HepG2 (cell line): ENCODE data around the gene BOLA3. TPM values are rescaled to one million over a fixed set of nuclear protein-coding genes. Genes with fewer than 3 reads are reported as not detected.
A peak's percentile ranks its signal among the peaks of the same experiment; 100 is the strongest.

ENCODE experiments used
- HIVEP1 ChIP-seq: sonication (generic); formaldehyde crosslinking; IDR thresholded peaks from 2 replicates; pipeline ENCODE4 v1.4.0; 2020; ENCODE audit warnings: mild to moderate bottlenecking, missing genetic modification reagents
- RBM22 ChIP-seq: fragments of 200-400 bp; formaldehyde crosslinking; optimal IDR thresholded peaks from 2 replicates; pipeline ENCODE3; 2017; ENCODE audit warnings: mild to moderate bottlenecking, low read length, moderate library complexity
- SOX13 ChIP-seq, 3 experiments: fragments of 450-650 bp in 1 of 3; sonication (generic) in 1 of 3; formaldehyde crosslinking in 1 of 3; IDR thresholded peaks in 2 of 3; conservative IDR thresholded peaks in 1 of 3; 2 replicates each; pipeline versions ENCODE4 v1.5.0 to v1.6.1; 2016 to 2020; ENCODE audit warnings: antibody characterized with exemption in 1 of 3, mild to moderate bottlenecking in 1 of 3, missing compliant biosample characterization in 1 of 3, missing genetic modification reagents in 1 of 3, moderate library complexity in 1 of 3
- SP2 ChIP-seq: sonication (generic); formaldehyde crosslinking; IDR thresholded peaks from 2 replicates; pipeline ENCODE4 v1.5.1; 2020; ENCODE audit warnings: mild to moderate bottlenecking, missing genetic modification reagents
- ZC3H4 ChIP-seq: sonication (generic); formaldehyde crosslinking; IDR thresholded peaks from 2 replicates; pipeline ENCODE4 v1.4.0; 2020; ENCODE audit warnings: missing genetic modification reagents, borderline replicate concordance
- ZNF292 ChIP-seq: sonication (generic); formaldehyde crosslinking; IDR thresholded peaks from 2 replicates; pipeline ENCODE4 v1.8.1; 2022; ENCODE audit warnings: mild to moderate bottlenecking, low read depth, missing genetic modification reagents, borderline replicate concordance
- ZNF382 ChIP-seq: sonication (generic); formaldehyde crosslinking; IDR thresholded peaks from 2 replicates; pipeline ENCODE4 v1.5.0; 2020; ENCODE audit warnings: missing genetic modification reagents, mild to moderate bottlenecking, borderline replicate concordance
- ZNF644 ChIP-seq: IDR thresholded peaks from 2 replicates; pipeline ENCODE4 v1.6.1; 2016; ENCODE audit warnings: low read depth
- ZNF839 ChIP-seq: sonication (generic); formaldehyde crosslinking; IDR thresholded peaks from 2 replicates; pipeline ENCODE4 v1.4.0; 2020; ENCODE audit warnings: missing genetic modification reagents, mild to moderate bottlenecking, borderline replicate concordance
- polyA plus RNA-seq, 8 experiments: library from polyadenylated mRNA; depleted of rRNA in 3 of 8; stranded (reverse) in 7 of 8; unstranded in 1 of 8; fragments of >200 nt; fragmentation: Illumina TruSeq in 4 of 8; extraction: Trizol in 4 of 8; gene quantifications; 2 replicates each; pipeline versions ENCODE4 v1.2.1 to v1.2.3, GENCODE V29; 2011 to 2016; ENCODE audit warnings: low read depth in 4 of 8, missing spikeins in 1 of 8, mixed read lengths in 1 of 8; ENCODE audit not compliant: insufficient read depth in 1 of 8
- total RNA-seq, 5 experiments: library from RNA; depleted of rRNA; stranded (reverse); fragments of >200 nt; fragmentation: Illumina TruSeq; extraction: Trizol; gene quantifications; 2 replicates each; pipeline ENCODE4 v1.2.3, GENCODE V29; 2016; ENCODE audit warnings: low read depth in 1 of 5
- TF ChIP-seq, protein P1 (sequence below): sonication (generic); formaldehyde crosslinking; IDR thresholded peaks from 2 replicates; pipeline ENCODE4 v1.4.0; 2020; ENCODE audit warnings: mild to moderate bottlenecking, missing genetic modification reagents
- TF ChIP-seq, protein P2 (sequence below): IDR thresholded peaks from 2 replicates; pipeline ENCODE4 v1.6.1; 2016; ENCODE audit warnings: mild to moderate bottlenecking, missing biosample characterization, missing genetic modification reagents
- TF ChIP-seq, protein P3 (sequence below): sonication (generic); formaldehyde crosslinking; IDR thresholded peaks from 2 replicates; pipeline ENCODE4 v1.4.0; 2020; ENCODE audit warnings: mild to moderate bottlenecking, missing genetic modification reagents
- TF ChIP-seq, protein P4 (sequence below): sonication (generic); formaldehyde crosslinking; IDR thresholded peaks from 2 replicates; pipeline ENCODE4 v1.4.0; 2020; ENCODE audit warnings: low read depth, missing genetic modification reagents

Gene BOLA3
- total and polyA plus RNA-seq, 2 of the 13 experiments (the other 11 are each of a cell fraction or from before 2014, with no cell fraction given): 89.7 to 170 TPM

DNA sequence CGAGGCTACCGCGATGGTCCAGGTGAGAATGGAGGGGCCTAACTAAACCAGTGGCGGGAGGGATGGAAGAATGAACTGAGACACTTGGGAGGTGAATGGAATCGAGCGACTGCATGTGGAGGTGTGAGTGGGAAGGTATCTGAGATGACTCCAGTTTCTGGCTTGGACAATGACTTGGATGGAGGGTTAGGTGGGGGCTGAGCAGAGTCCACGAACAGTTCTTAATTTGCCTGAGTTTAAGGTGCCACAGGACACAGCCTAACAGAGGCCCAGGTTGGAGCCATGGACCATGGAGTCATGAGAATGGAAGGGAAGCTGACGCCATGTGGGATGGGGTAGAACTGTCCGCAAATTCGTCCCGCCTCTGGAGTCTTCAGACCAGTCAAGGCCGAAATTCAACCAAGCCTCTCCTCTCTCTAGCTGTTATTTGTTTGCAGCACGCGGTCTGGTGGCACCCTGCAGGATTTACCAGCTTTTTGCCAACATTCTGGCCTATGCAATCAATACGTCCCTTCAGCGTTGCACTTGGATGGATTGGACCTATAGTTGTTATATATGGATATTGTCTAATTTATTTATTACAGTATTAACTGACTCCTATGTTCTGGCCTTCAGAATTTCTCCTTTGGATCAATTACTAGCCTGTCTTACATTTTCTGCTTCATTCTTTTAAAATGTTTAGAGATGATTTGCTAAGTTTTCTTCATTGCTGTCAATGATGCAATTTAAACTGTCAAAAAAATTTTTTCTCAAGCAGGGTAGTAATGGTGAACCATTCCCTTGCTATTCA lies 940 bp upstream of the BOLA3 start (continued):
- TF ChIP-seq, protein P1, sequence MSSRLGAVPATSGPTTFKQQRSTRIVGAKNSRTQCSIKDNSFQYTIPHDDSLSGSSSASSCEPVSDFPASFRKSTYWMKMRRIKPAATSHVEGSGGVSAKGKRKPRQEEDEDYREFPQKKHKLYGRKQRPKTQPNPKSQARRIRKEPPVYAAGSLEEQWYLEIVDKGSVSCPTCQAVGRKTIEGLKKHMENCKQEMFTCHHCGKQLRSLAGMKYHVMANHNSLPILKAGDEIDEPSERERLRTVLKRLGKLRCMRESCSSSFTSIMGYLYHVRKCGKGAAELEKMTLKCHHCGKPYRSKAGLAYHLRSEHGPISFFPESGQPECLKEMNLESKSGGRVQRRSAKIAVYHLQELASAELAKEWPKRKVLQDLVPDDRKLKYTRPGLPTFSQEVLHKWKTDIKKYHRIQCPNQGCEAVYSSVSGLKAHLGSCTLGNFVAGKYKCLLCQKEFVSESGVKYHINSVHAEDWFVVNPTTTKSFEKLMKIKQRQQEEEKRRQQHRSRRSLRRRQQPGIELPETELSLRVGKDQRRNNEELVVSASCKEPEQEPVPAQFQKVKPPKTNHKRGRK: no peak
- TF ChIP-seq SOX13 (IDR thresholded peaks at IDR 0.05) (no peak), SOX13 (CRISPR knock-in tag; conservative IDR thresholded peaks at IDR 0.05 in 1 of 2, IDR thresholded peaks at IDR 0.05 in 1 of 2) (0 out of 4 replicates have a peak, but pooled peaks of 1 of the 2 experiments have one; percentile 46), SP2 (no peak), ZNF839 (CRISPR knock-in tag) (no peak), ZNF382 (CRISPR knock-in tag) (no peak), ZC3H4 (CRISPR knock-in tag) (no peak), RBM22 (peak; percentile 58), HIVEP1 (CRISPR knock-in tag) (no peak), ZNF292 (CRISPR knock-in tag) (peak; percentile 41; the same call in 1 of the 2 replicates), ZNF644 (CRISPR knock-in tag) (peak; percentile 46; the same call in 1 of the 2 replicates)
- TF ChIP-seq, protein P2, sequence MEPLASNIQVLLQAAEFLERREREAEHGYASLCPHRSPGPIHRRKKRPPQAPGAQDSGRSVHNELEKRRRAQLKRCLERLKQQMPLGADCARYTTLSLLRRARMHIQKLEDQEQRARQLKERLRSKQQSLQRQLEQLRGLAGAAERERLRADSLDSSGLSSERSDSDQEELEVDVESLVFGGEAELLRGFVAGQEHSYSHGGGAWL: peak; percentile 73; the same call in 1 of the 2 replicates
- TF ChIP-seq, protein P3, sequence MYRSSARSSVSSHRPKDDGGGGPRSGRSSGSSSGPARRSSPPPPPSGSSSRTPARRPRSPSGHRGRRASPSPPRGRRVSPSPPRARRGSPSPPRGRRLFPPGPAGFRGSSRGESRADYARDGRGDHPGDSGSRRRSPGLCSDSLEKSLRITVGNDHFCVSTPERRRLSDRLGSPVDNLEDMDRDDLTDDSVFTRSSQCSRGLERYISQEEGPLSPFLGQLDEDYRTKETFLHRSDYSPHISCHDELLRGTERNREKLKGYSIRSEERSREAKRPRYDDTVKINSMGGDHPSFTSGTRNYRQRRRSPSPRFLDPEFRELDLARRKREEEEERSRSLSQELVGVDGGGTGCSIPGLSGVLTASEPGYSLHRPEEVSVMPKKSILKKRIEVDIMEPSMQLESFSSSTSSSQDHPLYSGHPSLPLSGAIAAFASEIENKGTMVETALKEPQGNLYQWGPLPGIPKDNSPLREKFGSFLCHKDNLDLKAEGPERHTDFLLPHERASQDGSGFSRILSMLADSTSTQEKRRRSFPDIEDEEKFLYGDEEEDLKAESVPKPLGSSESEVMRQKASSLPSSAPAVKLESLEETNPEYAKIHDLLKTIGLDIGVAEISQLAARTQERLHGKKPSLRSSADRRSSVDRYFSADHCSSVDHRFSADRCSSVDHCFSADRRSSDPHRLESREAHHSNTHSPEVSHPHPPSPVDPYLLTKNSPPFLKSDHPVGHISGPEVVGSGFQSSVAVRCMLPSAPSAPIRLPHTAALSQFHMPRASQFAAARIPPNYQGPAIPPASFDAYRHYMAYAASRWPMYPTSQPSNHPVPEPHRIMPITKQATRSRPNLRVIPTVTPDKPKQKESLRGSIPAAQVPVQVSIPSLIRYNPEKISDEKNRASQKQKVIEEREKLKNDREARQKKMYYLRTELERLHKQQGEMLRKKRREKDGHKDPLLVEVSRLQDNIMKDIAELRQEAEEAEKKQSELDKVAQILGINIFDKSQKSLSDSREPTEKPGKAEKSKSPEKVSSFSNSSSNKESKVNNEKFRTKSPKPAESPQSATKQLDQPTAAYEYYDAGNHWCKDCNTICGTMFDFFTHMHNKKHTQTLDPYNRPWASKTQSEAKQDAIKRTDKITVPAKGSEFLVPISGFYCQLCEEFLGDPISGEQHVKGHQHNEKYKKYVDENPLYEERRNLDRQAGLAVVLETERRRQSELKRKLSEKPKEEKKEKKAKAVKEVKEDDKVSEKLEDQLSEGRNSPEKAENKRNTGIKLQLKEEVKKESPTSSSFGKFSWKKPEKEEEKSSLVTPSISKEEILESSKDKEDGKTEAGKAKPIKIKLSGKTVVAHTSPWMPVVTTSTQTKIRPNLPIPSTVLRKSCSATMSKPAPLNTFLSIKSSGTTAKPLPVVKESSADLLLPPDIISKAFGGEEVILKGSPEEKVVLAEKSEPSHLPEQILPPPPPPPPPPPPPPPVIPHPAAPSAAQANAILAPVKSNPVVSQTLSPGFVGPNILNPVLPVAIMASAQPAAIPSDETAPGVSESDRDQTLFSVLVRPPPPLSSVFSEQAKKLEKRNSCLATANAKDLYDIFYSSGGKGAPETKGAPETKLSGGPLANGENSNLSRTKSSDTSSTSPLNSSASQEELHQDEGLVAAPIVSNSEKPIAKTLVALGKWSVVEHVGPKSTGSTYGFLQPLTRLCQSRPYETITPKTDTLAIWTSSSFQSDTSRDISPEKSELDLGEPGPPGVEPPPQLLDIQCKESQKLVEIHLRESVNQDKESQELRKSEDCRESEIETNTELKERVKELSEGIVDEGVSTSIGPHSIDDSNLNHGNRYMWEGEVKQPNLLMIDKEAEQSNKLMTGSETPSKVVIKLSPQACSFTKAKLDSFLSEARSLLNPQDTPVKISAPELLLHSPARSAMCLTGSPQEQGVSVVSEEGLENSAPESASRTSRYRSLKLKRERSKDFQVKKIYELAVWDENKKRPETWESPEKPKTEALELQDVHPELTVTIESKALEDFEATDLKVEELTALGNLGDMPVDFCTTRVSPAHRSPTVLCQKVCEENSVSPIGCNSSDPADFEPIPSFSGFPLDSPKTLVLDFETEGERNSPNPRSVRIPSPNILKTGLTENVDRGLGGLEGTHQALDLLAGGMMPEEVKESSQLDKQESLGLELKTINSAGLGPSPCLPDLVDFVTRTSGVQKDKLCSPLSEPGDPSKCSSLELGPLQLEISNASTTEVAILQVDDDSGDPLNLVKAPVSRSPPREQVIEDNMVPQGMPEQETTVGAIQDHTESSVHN (CRISPR knock-in tag): peak; percentile 49; the same call in 1 of the 2 replicates
- TF ChIP-seq, protein P4, sequence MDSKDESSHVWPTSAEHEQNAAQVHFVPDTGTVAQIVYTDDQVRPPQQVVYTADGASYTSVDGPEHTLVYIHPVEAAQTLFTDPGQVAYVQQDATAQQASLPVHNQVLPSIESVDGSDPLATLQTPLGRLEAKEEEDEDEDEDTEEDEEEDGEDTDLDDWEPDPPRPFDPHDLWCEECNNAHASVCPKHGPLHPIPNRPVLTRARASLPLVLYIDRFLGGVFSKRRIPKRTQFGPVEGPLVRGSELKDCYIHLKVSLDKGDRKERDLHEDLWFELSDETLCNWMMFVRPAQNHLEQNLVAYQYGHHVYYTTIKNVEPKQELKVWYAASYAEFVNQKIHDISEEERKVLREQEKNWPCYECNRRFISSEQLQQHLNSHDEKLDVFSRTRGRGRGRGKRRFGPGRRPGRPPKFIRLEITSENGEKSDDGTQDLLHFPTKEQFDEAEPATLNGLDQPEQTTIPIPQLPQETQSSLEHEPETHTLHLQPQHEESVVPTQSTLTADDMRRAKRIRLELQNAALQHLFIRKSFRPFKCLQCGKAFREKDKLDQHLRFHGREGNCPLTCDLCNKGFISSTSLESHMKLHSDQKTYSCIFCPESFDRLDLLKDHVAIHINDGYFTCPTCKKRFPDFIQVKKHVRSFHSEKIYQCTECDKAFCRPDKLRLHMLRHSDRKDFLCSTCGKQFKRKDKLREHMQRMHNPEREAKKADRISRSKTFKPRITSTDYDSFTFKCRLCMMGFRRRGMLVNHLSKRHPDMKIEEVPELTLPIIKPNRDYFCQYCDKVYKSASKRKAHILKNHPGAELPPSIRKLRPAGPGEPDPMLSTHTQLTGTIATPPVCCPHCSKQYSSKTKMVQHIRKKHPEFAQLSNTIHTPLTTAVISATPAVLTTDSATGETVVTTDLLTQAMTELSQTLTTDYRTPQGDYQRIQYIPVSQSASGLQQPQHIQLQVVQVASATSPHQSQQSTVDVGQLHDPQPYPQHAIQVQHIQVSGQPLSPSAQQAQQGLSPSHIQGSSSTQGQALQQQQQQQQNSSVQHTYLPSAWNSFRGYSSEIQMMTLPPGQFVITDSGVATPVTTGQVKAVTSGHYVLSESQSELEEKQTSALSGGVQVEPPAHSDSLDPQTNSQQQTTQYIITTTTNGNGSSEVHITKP (CRISPR knock-in tag): 0 out of 2 replicates have a peak, but pooled peaks have one; percentile 31
